ENCODE data around the gene DACT2.

The DACT2 gene

DNA sequence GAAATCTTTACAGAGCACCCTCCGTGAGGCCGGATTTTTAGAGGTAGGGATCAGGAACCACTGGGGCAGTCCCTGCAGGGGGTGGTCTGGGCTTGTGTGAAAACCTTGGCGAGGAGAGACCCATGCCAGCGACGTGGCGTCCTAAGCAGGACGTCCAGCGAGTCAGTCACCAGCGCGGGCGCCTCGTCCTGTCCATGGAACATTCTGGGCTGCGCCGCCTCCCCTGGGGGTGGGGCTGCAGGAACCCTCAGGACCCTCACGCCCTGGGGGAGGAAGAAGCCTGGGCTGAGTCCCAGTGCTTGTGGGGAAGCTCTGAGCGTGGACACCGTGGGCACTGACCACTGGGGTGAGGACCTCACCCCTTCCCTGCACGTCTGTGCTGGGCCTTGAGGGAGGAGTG is 25.7 kb upstream of the DACT2 start:
- TF ChIP-seq CTCF (IDR thresholded peaks at IDR 0.05; ENCODE audit: borderline replicate concordance, extremely low read depth, low read length, poor library complexity, severe bottlenecking) (no peak), EZH2 (IDR thresholded peaks at IDR 0.05; ENCODE audit: borderline replicate concordance, low read depth, low read length, severe bottlenecking) (no peak)
- H4K20me1 ChIP-seq (ENCODE audit: insufficient read depth, low read length): no peaks in the 10 kb centered on the region
- DNase-seq (no peak), ATAC-seq (ENCODE audit: insufficient read depth, low read depth) (no peak)
- no peak overlapping the region for H3K4me3 ChIP-seq (ENCODE audit: low read depth in 1 of 2, low read length in 2 of 2)
- no peaks in the 10 kb centered on the region for H3K79me2 ChIP-seq (ENCODE audit: insufficient read depth, low read length)
- no peak overlapping the region for H2AFZ ChIP-seq (ENCODE audit: low read depth, low read length)
- H3K27ac ChIP-seq (ENCODE audit: low read length): no peak overlapping the region
- no peaks in the 10 kb centered on the region for H3K36me3 ChIP-seq (ENCODE audit: insufficient read depth, low read length)
- H3K4me1 ChIP-seq (ENCODE audit: insufficient read depth, low read length): no peaks in the 10 kb centered on the region
- H3K9ac ChIP-seq (ENCODE audit: low read depth, low read length): no peak overlapping the region
- H3K4me2 ChIP-seq (ENCODE audit: insufficient read depth, low read length): no peak overlapping the region
- H3K9me3 ChIP-seq (ENCODE audit: insufficient read depth, low read length, severe bottlenecking): no peaks in the 10 kb centered on the region
- H3K27me3 ChIP-seq (ENCODE audit: insufficient read depth, low read length, poor library complexity): no peaks in the 10 kb centered on the region

DNA sequence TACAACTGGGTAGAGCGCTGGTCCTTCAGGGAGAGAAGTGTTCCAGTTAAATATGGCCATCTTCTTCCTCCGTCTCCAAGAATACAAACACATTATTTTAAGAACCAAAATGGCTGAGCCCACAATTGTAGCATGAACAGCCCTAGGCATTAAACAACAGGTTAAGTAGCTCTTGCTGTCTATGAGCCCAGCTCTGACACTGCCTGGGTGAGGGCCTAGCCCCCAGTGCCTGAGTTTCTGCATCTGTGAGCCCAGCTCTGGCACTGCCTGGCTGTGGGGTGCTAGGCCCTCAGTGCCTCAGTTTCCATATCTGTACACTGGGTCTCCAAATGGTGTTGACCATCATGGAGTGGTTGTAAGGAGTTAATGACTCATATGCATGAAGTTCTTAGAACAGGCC is 24.8 kb upstream of the DACT2 start:
- Histone ChIP-seq H3K4me2 (ENCODE audit: insufficient read depth, low read length) (no peak overlapping the region), H3K27ac (ENCODE audit: low read length) (no peak overlapping the region), H4K20me1 (ENCODE audit: insufficient read depth, low read length) (no peaks in the 10 kb centered on the region), H2AFZ (ENCODE audit: low read depth, low read length) (no peak overlapping the region), H3K4me3 (ENCODE audit: low read depth in 1 of 2, low read length in 2 of 2) (no peak overlapping the region), H3K36me3 (ENCODE audit: insufficient read depth, low read length) (no peaks in the 10 kb centered on the region), H3K4me1 (ENCODE audit: insufficient read depth, low read length) (no peaks in the 10 kb centered on the region), H3K79me2 (ENCODE audit: insufficient read depth, low read length) (no peaks in the 10 kb centered on the region), H3K9ac (ENCODE audit: low read depth, low read length) (no peak overlapping the region), H3K27me3 (ENCODE audit: insufficient read depth, low read length, poor library complexity) (no peaks in the 10 kb centered on the region), H3K9me3 (ENCODE audit: insufficient read depth, low read length, severe bottlenecking) (no peaks in the 10 kb centered on the region)
- TF ChIP-seq EZH2 (IDR thresholded peaks at IDR 0.05; ENCODE audit: borderline replicate concordance, low read depth, low read length, severe bottlenecking): no peak
- TF ChIP-seq CTCF (IDR thresholded peaks at IDR 0.05; ENCODE audit: borderline replicate concordance, extremely low read depth, low read length, poor library complexity, severe bottlenecking): no peak
- ATAC-seq (ENCODE audit: insufficient read depth, low read depth) (no peak), DNase-seq (no peak)

- no peaks in the 10 kb centered on the region for H3K9me3 ChIP-seq (ENCODE audit: insufficient read depth, low read length, severe bottlenecking)
- H3K79me2 ChIP-seq (ENCODE audit: insufficient read depth, low read length): no peaks in the 10 kb centered on the region
These were observed 23.9 kb upstream of the DACT2 start for GRCh38 chr6:168343239-168344150.

More at GRCh38 chr6:168343239-168344150, 23.9 kb upstream of the DACT2 start:
- H3K36me3 ChIP-seq (ENCODE audit: insufficient read depth, low read length): no peaks in the 10 kb centered on the region
- no peaks in the 10 kb centered on the region for H4K20me1 ChIP-seq (ENCODE audit: insufficient read depth, low read length)
- TF ChIP-seq EZH2 (IDR thresholded peaks at IDR 0.05; ENCODE audit: borderline replicate concordance, low read depth, low read length, severe bottlenecking) (no peak), CTCF (IDR thresholded peaks at IDR 0.05; ENCODE audit: borderline replicate concordance, extremely low read depth, low read length, poor library complexity, severe bottlenecking) (no peak)
- DNase-seq (no peak), ATAC-seq (ENCODE audit: insufficient read depth, low read depth) (no peak)
- H2AFZ ChIP-seq (ENCODE audit: low read depth, low read length): no peak overlapping the region
- no peak overlapping the region for H3K4me2 ChIP-seq (ENCODE audit: insufficient read depth, low read length)
- H3K4me3 ChIP-seq (ENCODE audit: low read depth in 1 of 2, low read length in 2 of 2): no peak overlapping the region
- H3K27me3 ChIP-seq (ENCODE audit: insufficient read depth, low read length, poor library complexity): no peaks in the 10 kb centered on the region
- no peaks in the 10 kb centered on the region for H3K4me1 ChIP-seq (ENCODE audit: insufficient read depth, low read length)
- H3K9ac ChIP-seq (ENCODE audit: low read depth, low read length): no peak overlapping the region
- H3K27ac ChIP-seq (ENCODE audit: low read length): no peak overlapping the region
